ENCODE results near the gene FAM227B.
A peak's percentile ranks its signal among the peaks of the same experiment; 100 is the strongest.
"Not testable (repeated sequence)": the region's sequence is repeated elsewhere in the genome, so short reads cannot be mapped to it uniquely, and the experiment has no call there.

The FAM227B gene

GRCh38 chr15:49361370-49361769 lies 259.2 kb downstream of the FAM227B start:
- DNase-seq, result no peak

- DNase-seq, result not testable (repeated sequence)
These were observed 266.2 kb downstream of the FAM227B start for GRCh38 chr15:49354439-49354838.

GRCh38 chr15:49343546-49343945 lies 277.1 kb downstream of the FAM227B start:
- no peak for DNase-seq

- no peak for DNase-seq
These were observed 281.0 kb downstream of the FAM227B start for GRCh38 chr15:49339656-49340055.

GRCh38 chr15:49331951-49332350 lies 288.7 kb downstream of the FAM227B start:
- DNase-seq, result no peak

- no peak for DNase-seq
These were observed 289.2 kb downstream of the FAM227B start for GRCh38 chr15:49331442-49331841.

- no peak for DNase-seq
These were observed 290.5 kb downstream of the FAM227B start for GRCh38 chr15:49330166-49330565.

- DNase-seq, result no peak
These were observed 291.7 kb downstream of the FAM227B start for GRCh38 chr15:49328941-49329340.

- DNase-seq, result no peak
These were observed 292.7 kb downstream of the FAM227B start for GRCh38 chr15:49327927-49328326.

- no peak for DNase-seq
These were observed 297.4 kb downstream of the FAM227B start for GRCh38 chr15:49323207-49323606.

- DNase-seq, result no peak
These were observed 300.3 kb downstream of the FAM227B start for GRCh38 chr15:49320351-49320750.

- DNase-seq, result peak in 1 of 2 experiments; percentile 27
These were observed 305.2 kb downstream of the FAM227B start for GRCh38 chr15:49315391-49315823.

- DNase-seq, result peak in 1 of 2 experiments; percentile 7
These were observed 305.9 kb downstream of the FAM227B start for GRCh38 chr15:49314716-49315115.

- no peak for DNase-seq
These were observed 307.0 kb downstream of the FAM227B start for GRCh38 chr15:49313650-49314049.

- no peak for DNase-seq
These were observed 310.7 kb downstream of the FAM227B start for GRCh38 chr15:49309889-49310288.

- no peak for DNase-seq
These were observed 311.9 kb downstream of the FAM227B start for GRCh38 chr15:49308686-49309085.

- DNase-seq, result no peak
These were observed 314.1 kb downstream of the FAM227B start for GRCh38 chr15:49306551-49306950.

- DNase-seq, result no peak
These were observed 317.6 kb downstream of the FAM227B start for GRCh38 chr15:49303003-49303402.

- DNase-seq, result no peak
These were observed 319.1 kb downstream of the FAM227B start for GRCh38 chr15:49301562-49301961.

GRCh38 chr15:49300856-49301255 lies 319.8 kb downstream of the FAM227B start:
- no peak for DNase-seq

- no peak for DNase-seq
These were observed 323.0 kb downstream of the FAM227B start for GRCh38 chr15:49297584-49297983.

- no peak for DNase-seq
These were observed 324.4 kb downstream of the FAM227B start for GRCh38 chr15:49296258-49296657.

GRCh38 chr15:49293941-49294340 lies 326.7 kb downstream of the FAM227B start:
- no peak for DNase-seq

- DNase-seq, result no peak
These were observed 330.4 kb downstream of the FAM227B start for GRCh38 chr15:49290191-49290590.

- DNase-seq, result peak in 1 of 2 experiments; percentile 30
These were observed 332.2 kb downstream of the FAM227B start for GRCh38 chr15:49288391-49288790.

- no peak for DNase-seq
These were observed 333.1 kb downstream of the FAM227B start for GRCh38 chr15:49287481-49287880.
